Subcutaneous abdominal adipose tissue (tissue), 5 donors: ENCODE results near the gene OCA2.

ENCODE experiments used
- H3K27ac ChIP-seq: one replicate; pipeline ENCODE4 v1.7.0; 2013; ENCODE audit warnings: low read depth, mild to moderate bottlenecking, inconsistent platforms, low read length, moderate library complexity
- H3K27me3 ChIP-seq, 5 donors: one replicate each; pipeline ENCODE4 v1.7.0; 2013; ENCODE audit warnings: low read length in 5 of 5, inconsistent platforms in 1 of 5; ENCODE audit not compliant: control insufficient read depth in 5 of 5, insufficient read depth in 4 of 5
- H3K36me3 ChIP-seq, 5 donors: one replicate each; pipeline ENCODE4 v1.7.0; 2013; ENCODE audit warnings: low read length in 5 of 5; ENCODE audit not compliant: control insufficient read depth in 5 of 5, insufficient read depth in 5 of 5
- H3K4me1 ChIP-seq, 5 donors: one replicate each; pipeline ENCODE4 v1.7.0; 2013; ENCODE audit warnings: low read length in 5 of 5, mild to moderate bottlenecking in 3 of 5, moderate library complexity in 1 of 5; ENCODE audit not compliant: control insufficient read depth in 5 of 5, insufficient read depth in 5 of 5
- H3K4me3 ChIP-seq, 5 donors: one replicate each; pipeline ENCODE4 v1.7.0; 2013; ENCODE audit warnings: low read length in 5 of 5, low read depth in 1 of 5
- H3K9ac ChIP-seq, 5 donors: one replicate each; pipeline ENCODE4 v1.7.0; 2013; ENCODE audit warnings: low read length in 5 of 5, mild to moderate bottlenecking in 4 of 5, moderate library complexity in 3 of 5
- H3K9me3 ChIP-seq, 5 donors: one replicate each; pipeline ENCODE4 v1.7.0; 2013; ENCODE audit warnings: low read length in 5 of 5; ENCODE audit not compliant: control insufficient read depth in 5 of 5
- donor health status: healthy.
- donor health status: healthy.
- donor health status: healthy.
- donor health status: healthy.
- donor health status: healthy.

OCA2 gene

DNA sequence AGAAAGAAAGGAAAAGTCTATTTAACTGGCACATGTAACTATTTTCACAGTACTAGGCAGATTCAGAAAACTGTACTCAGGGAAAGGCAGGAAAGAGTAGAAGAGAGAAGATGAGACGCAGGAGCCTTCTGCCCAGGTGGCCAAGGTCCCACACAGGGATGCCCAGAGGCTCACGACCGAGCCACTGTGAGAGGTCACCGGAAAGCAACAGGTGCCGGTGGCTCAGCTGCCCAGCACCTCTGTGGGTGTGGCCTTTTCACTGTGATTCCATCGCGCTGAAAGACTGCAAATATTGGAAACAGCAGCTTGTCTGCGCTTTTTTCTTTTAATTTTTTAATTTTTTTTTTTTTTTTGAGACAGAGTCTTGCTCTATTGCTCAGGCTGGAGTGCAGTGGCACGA is 226.8 kb downstream of the OCA2 start:
- H3K9ac ChIP-seq: no peak overlapping the region
- H3K36me3 ChIP-seq: no peaks in the 10 kb centered on the region
- H3K27ac ChIP-seq: no peak overlapping the region
- no peaks in the 10 kb centered on the region for H3K4me1 ChIP-seq
- peaks cover 0 to 2% (median 0%) of the 10 kb centered on the region in 5 donors for H3K9me3 ChIP-seq
- H3K27me3 ChIP-seq: no peaks in the 10 kb centered on the region
- no peak overlapping the region for H3K4me3 ChIP-seq

GRCh38 chr15:27871902-27872260 is 227.2 kb downstream of the OCA2 start:
- H3K36me3 ChIP-seq: no peaks in the 10 kb centered on the region
- peaks cover 0 to 2% (median 0%) of the 10 kb centered on the region in 5 donors for H3K9me3 ChIP-seq
- H3K4me1 ChIP-seq: no peaks in the 10 kb centered on the region
- H3K4me3 ChIP-seq: no peak overlapping the region
- H3K27me3 ChIP-seq: no peaks in the 10 kb centered on the region
- no peak overlapping the region for H3K27ac ChIP-seq
- H3K9ac ChIP-seq: no peak overlapping the region

DNA sequence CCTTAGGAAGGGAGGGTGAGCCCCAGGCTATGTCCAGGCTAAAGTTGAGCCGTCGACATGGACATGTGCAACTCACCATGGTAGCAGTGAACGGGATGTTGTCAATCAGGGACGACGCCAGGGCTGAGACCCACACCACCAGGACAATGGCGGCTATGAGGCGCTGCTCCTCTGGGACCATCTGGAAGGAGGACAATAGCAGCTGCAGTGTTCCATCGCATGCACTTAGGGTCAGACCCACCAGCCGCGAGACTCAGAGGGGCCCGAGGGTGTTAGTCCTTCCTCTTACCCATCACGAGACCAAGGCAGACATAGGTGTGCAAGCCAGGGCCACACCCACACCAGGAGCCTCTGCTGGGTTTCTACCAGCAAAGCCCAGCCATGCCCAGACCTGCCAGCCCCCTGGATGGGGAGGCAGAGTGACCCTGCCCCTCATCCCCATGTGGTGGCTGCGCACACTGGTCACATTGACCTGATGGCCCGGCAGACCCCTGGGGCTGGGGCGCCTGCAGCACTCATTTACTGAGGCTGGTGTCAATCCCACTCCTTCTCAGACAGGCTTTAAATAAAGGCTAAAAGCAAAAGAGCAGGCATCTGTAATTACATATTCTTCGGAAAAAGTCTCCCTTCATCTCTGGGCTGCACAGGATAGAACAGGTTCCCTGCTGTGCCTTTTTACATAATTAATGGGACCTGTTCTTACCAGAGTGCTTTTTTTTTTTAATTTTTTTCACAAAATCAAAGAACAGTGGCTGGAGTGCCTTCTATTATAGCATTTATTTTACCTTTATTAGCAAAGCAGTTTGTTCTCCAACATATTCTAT is 227.8 kb downstream of the OCA2 start:
- Histone ChIP-seq H3K9ac (no peak overlapping the region), H3K9me3 (peaks cover 0 to 2% (median 0%) of the 10 kb centered on the region in 5 donors), H3K36me3 (no peaks in the 10 kb centered on the region), H3K27ac (no peak overlapping the region), H3K27me3 (no peaks in the 10 kb centered on the region), H3K4me3 (no peak overlapping the region), H3K4me1 (no peaks in the 10 kb centered on the region)

DNA sequence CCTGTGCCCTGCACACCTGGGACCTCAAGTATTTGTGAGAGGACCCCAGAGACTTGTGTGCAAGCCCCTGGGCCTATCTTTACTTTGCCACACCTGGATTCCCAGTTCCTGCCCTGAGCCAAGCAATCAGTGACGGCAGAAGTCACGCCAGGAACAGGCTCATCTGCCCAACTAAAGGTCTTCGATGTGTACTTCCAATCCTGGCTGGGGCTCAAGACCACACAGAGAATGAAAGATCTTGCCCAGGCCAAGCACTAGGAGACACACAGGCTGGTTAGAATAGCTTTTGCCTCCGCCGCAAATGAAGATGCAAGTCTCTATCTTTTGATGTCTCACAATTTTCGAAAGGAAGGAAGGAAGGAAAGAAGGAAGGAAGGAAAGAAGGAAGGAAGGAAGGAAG is 228.8 kb downstream of the OCA2 start:
- H3K9ac ChIP-seq: no peak overlapping the region
- peaks cover 0 to 2% (median 0%) of the 10 kb centered on the region in 5 donors for H3K9me3 ChIP-seq
- no peak overlapping the region for H3K4me3 ChIP-seq
- H3K27me3 ChIP-seq: peaks cover 0 to 2% (median 0%) of the 10 kb centered on the region in 5 donors
- H3K27ac ChIP-seq: no peak overlapping the region
- H3K4me1 ChIP-seq: no peaks in the 10 kb centered on the region
- H3K36me3 ChIP-seq: no peaks in the 10 kb centered on the region

- H3K36me3 ChIP-seq: no peaks in the 10 kb centered on the region
- peaks cover 0 to 2% (median 0%) of the 10 kb centered on the region in 5 donors for H3K9me3 ChIP-seq
- H3K27me3 ChIP-seq: peaks cover 0 to 4% (median 0%) of the 10 kb centered on the region in 5 donors
- no peaks in the 10 kb centered on the region for H3K4me1 ChIP-seq
- H3K4me3 ChIP-seq: no peak overlapping the region
- no peak overlapping the region for H3K9ac ChIP-seq
- no peak overlapping the region for H3K27ac ChIP-seq
These were observed 229.3 kb downstream of the OCA2 start for GRCh38 chr15:27869697-27870281.

DNA sequence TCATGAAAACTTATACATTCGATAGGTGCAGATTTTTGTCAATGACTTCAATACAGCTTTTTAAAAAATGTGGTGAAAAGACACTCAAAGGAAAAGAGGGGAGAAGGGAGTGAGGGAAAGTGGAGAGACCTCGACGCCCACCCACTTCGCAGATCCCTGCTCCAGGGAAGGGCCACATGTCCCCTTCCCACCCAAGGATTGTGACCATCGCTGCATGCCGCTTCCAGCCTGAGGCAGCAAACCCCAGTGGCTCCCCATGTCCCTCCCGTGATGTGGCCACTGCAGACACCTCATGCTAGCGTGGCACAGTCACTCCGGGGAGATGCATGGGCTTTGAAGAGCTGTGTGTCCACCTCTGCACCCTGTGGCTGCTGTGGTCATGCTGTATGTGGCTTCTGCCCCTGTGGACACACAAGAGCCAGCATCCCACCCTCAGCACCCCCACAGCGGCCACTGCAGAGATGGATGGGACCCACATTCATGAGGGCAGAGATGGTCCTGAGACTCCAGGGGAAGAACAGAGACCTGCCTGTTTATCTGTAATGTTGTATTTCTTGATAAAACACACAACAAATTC is 230.2 kb downstream of the OCA2 start:
- no peak overlapping the region for H3K4me3 ChIP-seq
- H3K27me3 ChIP-seq: peaks cover 0 to 4% (median 0%) of the 10 kb centered on the region in 5 donors
- H3K9ac ChIP-seq: no peak overlapping the region
- no peaks in the 10 kb centered on the region for H3K4me1 ChIP-seq
- H3K36me3 ChIP-seq: no peaks in the 10 kb centered on the region
- peaks cover 0 to 2% (median 0%) of the 10 kb centered on the region in 5 donors for H3K9me3 ChIP-seq
- H3K27ac ChIP-seq: no peak overlapping the region

DNA sequence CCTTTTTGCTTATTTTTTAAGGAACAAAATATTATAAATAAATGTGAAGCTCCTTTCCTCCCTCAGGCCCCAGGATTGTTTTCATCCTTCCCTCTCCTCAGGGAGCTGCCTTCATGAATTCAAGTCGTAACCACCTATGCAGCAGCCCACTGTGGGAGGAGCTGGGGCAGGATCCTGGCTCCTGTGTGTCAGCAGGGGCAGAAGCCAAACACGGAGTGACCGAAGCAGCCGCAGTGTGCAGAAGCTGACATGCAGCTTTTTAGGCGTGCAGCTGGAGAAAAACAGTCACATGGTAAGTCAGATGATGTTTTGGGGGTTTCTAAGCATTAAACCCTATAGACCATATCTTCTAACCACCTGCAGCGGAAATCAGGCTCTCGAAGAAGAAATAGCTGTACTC is 231.3 kb downstream of the OCA2 start:
- peaks cover 0 to 3% (median 0%) of the 10 kb centered on the region in 5 donors for H3K9me3 ChIP-seq
- H3K4me3 ChIP-seq: no peak overlapping the region
- no peaks in the 10 kb centered on the region for H3K36me3 ChIP-seq
- no peaks in the 10 kb centered on the region for H3K4me1 ChIP-seq
- no peak overlapping the region for H3K27ac ChIP-seq
- peaks cover 0 to 4% (median 0%) of the 10 kb centered on the region in 5 donors for H3K27me3 ChIP-seq
- no peak overlapping the region for H3K9ac ChIP-seq

GRCh38 chr15:27866505-27867165 is 232.5 kb downstream of the OCA2 start:
- H3K4me1 ChIP-seq: no peaks in the 10 kb centered on the region
- no peak overlapping the region for H3K4me3 ChIP-seq
- H3K9me3 ChIP-seq: peaks cover 0 to 7% (median 0%) of the 10 kb centered on the region in 5 donors
- H3K36me3 ChIP-seq: no peaks in the 10 kb centered on the region
- no peak overlapping the region for H3K9ac ChIP-seq
- H3K27ac ChIP-seq: no peak overlapping the region
- peaks cover 0 to 4% (median 0%) of the 10 kb centered on the region in 5 donors for H3K27me3 ChIP-seq

GRCh38 chr15:27865926-27866325 is 233.2 kb downstream of the OCA2 start:
- H3K9ac ChIP-seq: no peak overlapping the region
- H3K36me3 ChIP-seq: no peaks in the 10 kb centered on the region
- H3K27ac ChIP-seq: no peak overlapping the region
- H3K4me3 ChIP-seq: no peak overlapping the region
- peaks cover 0 to 8% (median 0%) of the 10 kb centered on the region in 5 donors for H3K9me3 ChIP-seq
- H3K27me3 ChIP-seq: peaks cover 0 to 4% (median 0%) of the 10 kb centered on the region in 5 donors
- no peaks in the 10 kb centered on the region for H3K4me1 ChIP-seq
